ENCODE results near the gene ZNF550. TPM values are rescaled to one million over a fixed set of nuclear protein-coding genes. Genes with fewer than 3 reads are reported as not detected.

ZNF550 gene
- total and polyA plus RNA-seq, 10 of the 15 experiments (the other 5 are each of a cell fraction or from before 2014, with no cell fraction given) = 2.6 to 14.0 (median 7.4) TPM

GRCh38 chr19:57559404-57560025 lies at the start of gene ZNF550 (continued):
- TF ChIP-seq CREB1 (IDR thresholded peaks at IDR 0.05; ENCODE audit: low read depth) (peak; percentile 91), NFYA (IDR thresholded peaks at IDR 0.05; ENCODE audit: borderline replicate concordance, low read depth, low read length) (no peak), NRF1 (conservative IDR thresholded peaks at IDR 0.05; ENCODE audit: low read depth, low read length) (no peak), YY1 (IDR thresholded peaks at IDR 0.05; ENCODE audit: low read depth, low read length) (no peak), EED (IDR thresholded peaks at IDR 0.05; ENCODE audit: low read depth) (no peak), ZNF687 (IDR thresholded peaks at IDR 0.05) (no peak), POLR2AphosphoS5 (IDR thresholded peaks at IDR 0.05; ENCODE audit: low read length) (peak; percentile 76), FOXK2 (IDR thresholded peaks at IDR 0.05) (no peak), CHD1 (IDR thresholded peaks at IDR 0.05; ENCODE audit: low read depth, low read length) (no peak), BRCA1 (IDR thresholded peaks at IDR 0.05; ENCODE audit: low read depth, low read length) (no peak), BMI1 (IDR thresholded peaks at IDR 0.05; ENCODE audit: borderline replicate concordance) (no peak), GABPA (IDR thresholded peaks at IDR 0.05; ENCODE audit: low read depth) (peak; percentile 98), NFIC (IDR thresholded peaks at IDR 0.05; ENCODE audit: low read depth, low read length) (no peak), IKZF2 (IDR thresholded peaks at IDR 0.05) (no peak), JUND (IDR thresholded peaks at IDR 0.05; ENCODE audit: low read depth, low read length) (no peak), RFX5 (IDR thresholded peaks at IDR 0.05; ENCODE audit: low read depth, low read length) (no peak), CTCF (IDR thresholded peaks at IDR 0.05 in 2 of 3, conservative IDR thresholded peaks at IDR 0.05 in 1 of 3; ENCODE audit: control insufficient read depth in 2 of 3, extremely low read depth in 1 of 3, insufficient read depth in 1 of 3, low read depth in 3 of 3, low read length in 3 of 3) (no peak), MYC (IDR thresholded peaks at IDR 0.05; ENCODE audit: insufficient read depth, insufficient read length, insufficient replicate concordance, low read length, severe bottlenecking) (peak; percentile 35)
- TF ChIP-seq, protein P1, sequence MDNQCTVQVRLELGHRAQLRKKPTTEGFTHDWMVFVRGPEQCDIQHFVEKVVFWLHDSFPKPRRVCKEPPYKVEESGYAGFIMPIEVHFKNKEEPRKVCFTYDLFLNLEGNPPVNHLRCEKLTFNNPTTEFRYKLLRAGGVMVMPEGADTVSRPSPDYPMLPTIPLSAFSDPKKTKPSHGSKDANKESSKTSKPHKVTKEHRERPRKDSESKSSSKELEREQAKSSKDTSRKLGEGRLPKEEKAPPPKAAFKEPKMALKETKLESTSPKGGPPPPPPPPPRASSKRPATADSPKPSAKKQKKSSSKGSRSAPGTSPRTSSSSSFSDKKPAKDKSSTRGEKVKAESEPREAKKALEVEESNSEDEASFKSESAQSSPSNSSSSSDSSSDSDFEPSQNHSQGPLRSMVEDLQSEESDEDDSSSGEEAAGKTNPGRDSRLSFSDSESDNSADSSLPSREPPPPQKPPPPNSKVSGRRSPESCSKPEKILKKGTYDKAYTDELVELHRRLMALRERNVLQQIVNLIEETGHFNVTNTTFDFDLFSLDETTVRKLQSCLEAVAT (IDR thresholded peaks at IDR 0.05) = no peak
- TF ChIP-seq, protein P2, sequence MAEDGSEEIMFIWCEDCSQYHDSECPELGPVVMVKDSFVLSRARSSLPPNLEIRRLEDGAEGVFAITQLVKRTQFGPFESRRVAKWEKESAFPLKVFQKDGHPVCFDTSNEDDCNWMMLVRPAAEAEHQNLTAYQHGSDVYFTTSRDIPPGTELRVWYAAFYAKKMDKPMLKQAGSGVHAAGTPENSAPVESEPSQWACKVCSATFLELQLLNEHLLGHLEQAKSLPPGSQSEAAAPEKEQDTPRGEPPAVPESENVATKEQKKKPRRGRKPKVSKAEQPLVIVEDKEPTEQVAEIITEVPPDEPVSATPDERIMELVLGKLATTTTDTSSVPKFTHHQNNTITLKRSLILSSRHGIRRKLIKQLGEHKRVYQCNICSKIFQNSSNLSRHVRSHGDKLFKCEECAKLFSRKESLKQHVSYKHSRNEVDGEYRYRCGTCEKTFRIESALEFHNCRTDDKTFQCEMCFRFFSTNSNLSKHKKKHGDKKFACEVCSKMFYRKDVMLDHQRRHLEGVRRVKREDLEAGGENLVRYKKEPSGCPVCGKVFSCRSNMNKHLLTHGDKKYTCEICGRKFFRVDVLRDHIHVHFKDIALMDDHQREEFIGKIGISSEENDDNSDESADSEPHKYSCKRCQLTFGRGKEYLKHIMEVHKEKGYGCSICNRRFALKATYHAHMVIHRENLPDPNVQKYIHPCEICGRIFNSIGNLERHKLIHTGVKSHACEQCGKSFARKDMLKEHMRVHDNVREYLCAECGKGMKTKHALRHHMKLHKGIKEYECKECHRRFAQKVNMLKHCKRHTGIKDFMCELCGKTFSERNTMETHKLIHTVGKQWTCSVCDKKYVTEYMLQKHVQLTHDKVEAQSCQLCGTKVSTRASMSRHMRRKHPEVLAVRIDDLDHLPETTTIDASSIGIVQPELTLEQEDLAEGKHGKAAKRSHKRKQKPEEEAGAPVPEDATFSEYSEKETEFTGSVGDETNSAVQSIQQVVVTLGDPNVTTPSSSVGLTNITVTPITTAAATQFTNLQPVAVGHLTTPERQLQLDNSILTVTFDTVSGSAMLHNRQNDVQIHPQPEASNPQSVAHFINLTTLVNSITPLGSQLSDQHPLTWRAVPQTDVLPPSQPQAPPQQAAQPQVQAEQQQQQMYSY (CRISPR knock-in tag; IDR thresholded peaks at IDR 0.05) = no peak
